ENCODE measurements around the gene NR1D2.
"Not testable (repeated sequence)": the region's sequence is repeated elsewhere in the genome, so short reads cannot be mapped to it uniquely, and the experiment has no call there.

NR1D2 gene

DNA sequence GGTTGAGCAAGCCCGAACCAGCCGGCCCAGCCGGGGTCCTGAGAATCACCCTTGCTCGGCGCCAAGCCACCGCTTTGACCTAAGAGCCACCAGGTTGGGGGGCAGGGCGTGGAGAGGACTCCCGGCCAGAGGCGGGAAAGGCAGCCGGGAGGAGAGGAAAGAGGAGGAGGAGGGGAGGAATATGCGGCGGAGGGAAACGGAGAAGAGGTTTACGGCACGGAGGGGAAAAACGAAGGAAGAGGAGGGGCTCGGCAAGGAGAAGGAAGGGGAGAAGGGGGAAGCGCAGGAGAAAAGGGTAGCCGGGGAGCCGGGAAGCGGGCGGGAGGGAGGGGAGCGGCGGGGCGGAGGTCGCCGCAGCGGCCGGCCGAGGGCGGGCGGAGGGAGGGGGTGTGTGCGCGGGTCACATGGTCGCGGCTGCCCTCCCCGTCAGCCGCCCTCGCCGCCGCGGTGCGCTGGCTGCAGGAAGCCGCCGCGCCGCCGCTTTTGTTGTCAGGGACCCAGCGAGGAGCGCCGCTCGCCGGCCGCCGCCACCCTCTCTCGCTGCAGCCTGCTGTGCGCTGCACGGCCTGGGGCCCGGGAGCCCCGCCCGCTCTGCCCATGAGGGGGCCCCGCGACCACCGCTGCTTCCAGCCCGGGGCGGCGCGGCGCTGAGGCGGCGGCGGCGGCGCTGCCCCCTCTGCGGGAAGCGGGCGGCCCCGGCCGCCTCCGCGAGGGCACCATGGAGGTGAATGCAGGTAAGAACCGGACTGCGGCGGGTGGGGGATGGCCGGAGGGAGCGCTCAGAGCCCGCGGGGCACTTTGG is at the start of gene NR1D2:
Gene NR1D2 (plus strand): TSS at position 426 of the 802 bp plus-strand sequence. CDS start 293 bp downstream, at position 719.
- DNase-seq = peak; percentile 73 to 78

- no peak for DNase-seq
These were observed 44.3 kb upstream of the NR1D2 start for GRCh38 chr3:23900744-23901143.

- DNase-seq = no peak
These were observed 40.5 kb upstream of the NR1D2 start for GRCh38 chr3:23904545-23904944.

- DNase-seq = no peak
These were observed 35.7 kb upstream of the NR1D2 start for GRCh38 chr3:23909341-23909740.

GRCh38 chr3:23911397-23911796 is 33.7 kb upstream of the NR1D2 start:
- DNase-seq = no peak

GRCh38 chr3:23912335-23912734 is 32.8 kb upstream of the NR1D2 start:
- not testable (repeated sequence) for DNase-seq

DNA sequence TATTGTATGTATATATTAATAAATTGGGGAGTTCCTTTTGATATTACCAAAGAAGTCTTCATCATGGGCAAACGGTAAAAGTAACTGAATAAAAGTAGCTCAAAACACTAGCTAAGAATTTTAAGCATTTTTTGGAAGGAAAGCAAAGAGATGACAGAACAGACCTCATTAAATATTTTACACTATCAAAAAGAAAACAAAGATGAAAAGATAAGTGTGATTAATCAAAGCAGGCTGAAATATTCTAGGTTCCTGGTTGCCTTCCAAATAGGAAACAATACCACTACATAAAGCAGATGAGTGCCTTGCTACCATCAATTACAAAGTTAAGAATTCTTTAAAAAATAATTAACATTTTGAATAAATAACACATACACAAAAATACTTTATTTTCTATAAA is 31.9 kb upstream of the NR1D2 start:
- no peak for DNase-seq

DNA sequence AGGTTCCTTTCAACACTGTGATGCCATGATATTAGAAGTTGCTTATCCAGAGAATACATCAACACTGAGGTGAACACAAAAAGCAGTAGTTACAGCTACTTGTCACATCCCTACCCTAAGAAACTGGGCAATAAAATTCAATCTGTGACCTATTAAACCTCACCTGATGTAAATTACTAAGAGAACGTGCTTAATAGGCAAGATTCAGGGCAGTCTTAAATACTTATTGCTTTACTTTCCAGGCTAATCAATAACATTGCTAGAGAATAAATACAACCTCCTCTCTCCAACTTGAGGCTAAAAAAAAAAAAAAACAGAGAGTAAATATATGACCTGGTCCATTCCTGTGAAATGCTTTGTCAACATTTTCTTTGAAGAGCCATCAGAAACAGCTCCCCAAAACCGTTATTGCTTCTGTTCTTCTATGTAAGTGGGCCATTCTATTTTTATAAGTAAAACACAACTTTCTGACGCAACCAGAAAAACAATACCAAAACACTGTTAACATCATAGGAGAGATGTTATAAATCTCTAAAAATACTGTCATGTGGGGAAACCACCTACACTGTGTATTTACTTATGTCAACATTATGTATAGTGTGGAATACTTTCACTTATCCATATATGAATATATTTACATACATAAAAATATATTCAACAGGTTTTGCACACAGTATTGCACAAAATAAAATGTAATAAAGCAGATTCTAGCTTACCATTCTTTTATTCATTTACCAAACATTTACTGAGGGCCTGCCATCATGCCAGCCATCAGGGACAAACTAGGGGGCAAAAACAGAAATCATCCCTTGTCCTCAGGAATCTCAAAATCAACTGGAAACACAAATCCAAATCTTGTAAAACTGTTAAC is 31.0 kb upstream of the NR1D2 start:
- DNase-seq = peak in 1 of 2 donors; percentile 26

DNA sequence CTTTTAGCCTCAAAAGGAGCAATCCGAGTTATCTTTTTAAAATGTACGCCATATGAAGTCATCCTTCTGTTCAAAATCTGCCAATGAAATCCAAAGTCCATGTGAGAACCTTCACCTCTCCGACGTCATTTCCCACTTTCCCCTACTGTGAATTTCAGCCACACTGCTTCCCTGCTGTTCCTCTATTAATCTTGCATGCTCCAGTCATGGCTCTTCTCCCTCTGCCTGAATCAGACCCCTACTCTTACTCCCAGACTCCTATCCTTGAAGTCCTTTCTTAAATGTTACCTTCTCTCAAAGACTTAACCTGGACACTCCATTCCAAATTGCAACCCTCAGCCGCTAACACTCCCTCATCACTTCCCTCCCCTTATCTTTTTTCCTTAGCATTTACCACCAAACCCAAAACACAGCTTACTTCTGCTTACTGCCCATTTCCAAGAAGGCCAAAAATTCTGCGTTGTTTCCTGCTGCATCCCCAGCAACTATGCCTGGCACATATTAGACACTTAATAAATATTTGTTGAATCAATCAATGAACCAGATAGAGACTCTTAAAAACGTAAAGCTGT is 29.5 kb upstream of the NR1D2 start:
- peak; percentile 37 to 46 for DNase-seq

GRCh38 chr3:23916152-23916885 is 28.8 kb upstream of the NR1D2 start:
- peak; percentile 18 to 21 for DNase-seq

DNA sequence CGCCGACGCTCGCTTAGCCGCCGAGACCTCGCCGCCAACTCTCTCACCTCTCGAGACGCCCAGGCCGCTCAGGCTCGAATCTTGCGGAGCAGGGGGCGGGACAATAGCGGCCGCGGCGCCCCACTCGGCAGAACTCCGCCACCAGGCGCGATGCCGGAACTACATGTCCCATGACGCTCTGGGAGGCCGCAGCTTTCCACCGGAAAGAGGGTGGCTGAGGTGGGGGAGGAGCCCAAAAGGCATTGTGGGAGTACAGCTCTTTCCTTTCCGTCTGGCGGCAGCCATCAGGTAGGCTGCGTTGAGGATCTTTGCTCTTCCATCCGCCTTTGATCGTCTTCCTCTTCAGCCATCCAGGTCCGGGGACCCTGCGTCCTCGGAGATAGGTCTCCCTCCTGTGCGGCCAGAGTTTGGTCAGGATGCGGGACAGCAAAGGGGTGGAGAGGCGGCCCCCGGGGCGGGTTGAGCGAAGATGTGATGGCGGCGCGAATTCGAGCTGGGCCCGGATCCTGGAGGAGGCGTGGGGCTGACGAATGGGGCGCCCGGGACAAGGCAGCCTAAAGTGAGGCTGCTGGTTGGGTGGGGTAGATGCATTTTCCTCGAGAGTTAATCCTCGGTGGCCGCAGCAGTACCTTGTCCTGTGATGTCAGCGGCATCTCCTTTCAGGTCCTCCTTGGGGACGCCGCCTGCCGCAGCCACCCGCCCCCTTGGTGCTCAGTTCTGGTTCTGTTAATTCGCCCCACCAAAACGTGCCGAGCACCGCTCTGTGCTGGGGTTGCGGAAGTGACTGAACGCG is 28.0 kb upstream of the NR1D2 start, which contains the start of the genes NKIRAS1 and RPL15:
Gene NKIRAS1 (minus strand): TSS at position 105 of the 793 bp plus-strand sequence. CDS start 6,086 bp downstream, outside the sequence.
Gene RPL15 (plus strand): TSS at position 247 of the 793 bp plus-strand sequence. CDS start 728 bp downstream, outside the sequence.
- DNase-seq = peak; percentile 96

GRCh38 chr3:23917679-23918303 is 27.3 kb upstream of the NR1D2 start:
- peak; percentile 78 to 85 for DNase-seq

DNA sequence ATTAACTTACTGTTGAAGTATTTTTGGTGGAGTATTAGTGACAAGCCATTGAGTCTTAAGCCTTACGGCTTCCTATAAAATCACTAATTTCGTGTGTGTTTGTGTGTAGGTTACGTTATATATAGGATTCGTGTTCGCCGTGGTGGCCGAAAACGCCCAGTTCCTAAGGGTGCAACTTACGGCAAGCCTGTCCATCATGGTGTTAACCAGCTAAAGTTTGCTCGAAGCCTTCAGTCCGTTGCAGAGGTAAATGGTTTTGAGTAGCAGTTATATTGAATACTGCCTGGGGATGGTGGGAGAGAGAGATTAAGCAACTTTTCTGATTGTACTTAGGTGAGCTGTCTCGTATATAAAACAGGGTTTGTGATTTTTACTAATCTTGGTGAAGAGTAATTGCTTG is 26.8 kb upstream of the NR1D2 start:
- DNase-seq = not testable (repeated sequence)

DNA sequence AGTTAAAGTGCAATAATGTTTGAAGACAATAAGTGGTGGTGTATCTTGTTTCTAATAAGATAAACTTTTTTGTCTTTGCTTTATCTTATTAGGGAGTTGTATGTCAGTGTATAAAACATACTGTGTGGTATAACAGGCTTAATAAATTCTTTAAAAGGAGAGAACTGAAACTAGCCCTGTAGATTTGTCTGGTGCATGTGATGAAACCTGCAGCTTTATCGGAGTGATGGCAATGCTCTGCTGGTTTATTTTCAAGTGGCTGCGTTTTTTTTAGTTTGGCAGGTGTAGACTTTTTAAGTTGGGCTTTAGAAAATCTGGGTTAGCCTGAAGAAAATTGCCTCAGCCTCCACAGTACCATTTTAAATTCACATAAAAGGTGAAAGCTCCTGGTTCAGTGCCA is 25.5 kb upstream of the NR1D2 start:
- no peak for DNase-seq

DNA sequence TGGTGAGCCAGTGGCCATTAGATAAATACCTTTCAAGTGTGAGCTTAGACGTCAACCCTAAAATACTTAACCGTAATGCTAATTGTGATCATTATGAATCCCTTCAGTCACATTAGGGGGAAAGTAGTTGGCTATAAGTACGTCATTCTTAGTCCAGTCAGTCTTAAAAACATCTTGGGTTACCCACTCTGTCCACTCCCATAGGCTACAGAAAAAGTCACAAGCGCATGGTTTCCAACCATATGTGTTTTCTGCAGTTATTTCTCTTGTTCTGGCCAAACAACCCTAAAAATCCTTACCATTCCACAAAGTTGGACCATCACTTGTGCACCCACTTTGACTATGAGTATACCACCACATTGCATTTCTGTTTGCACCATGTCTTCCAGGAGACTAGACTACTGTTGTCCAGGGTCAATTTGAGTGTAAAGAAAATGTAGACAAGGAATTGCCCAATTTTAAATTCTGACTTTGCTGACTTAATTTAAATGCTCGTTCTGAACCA is 24.9 kb upstream of the NR1D2 start:
- DNase-seq = no peak

DNA sequence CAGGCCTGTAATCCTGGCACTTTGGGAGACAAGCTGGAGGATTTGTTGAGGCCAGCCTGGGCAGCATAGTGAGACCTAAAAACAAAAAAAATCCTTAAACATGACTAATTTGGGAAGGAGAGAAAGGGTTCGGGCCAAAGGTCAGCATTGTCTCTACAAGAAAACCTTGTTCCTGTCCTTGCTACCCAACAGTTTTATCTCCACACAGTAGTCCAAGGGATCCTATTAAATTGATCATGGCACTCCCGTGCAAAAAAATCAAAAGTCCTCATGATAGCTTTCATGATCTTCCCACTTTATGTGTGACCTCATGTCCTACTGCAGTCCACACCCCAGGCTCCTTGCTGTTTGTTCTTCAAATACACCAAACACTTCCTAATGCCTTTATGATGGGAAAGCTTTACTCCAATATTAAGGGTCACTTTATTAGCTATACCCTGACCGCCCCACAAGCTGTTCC is 24.0 kb upstream of the NR1D2 start:
- DNase-seq = no peak

DNA sequence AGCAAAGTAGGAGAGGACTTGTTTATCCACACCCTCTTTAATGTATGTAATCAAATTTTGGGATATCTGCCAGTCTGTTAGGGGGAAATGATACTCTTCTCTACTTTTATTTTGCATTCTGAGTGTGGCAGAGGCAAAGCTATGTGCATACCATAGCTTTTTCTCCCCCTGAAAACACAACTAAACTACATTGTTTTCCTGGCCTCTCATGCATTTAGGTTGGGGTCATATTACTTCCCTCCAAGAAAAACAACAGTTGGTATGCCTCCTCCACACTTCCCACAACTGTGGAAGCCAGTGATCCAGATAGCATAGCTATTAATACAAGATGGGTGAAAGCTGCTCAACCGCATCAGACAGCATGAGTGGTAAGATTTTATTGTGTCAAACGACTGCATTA is 21.3 kb upstream of the NR1D2 start:
- DNase-seq = no peak

GRCh38 chr3:23926246-23926645 is 18.8 kb upstream of the NR1D2 start:
- DNase-seq = no peak

- DNase-seq = no peak
These were observed 18.4 kb upstream of the NR1D2 start for GRCh38 chr3:23926736-23927135.

DNA sequence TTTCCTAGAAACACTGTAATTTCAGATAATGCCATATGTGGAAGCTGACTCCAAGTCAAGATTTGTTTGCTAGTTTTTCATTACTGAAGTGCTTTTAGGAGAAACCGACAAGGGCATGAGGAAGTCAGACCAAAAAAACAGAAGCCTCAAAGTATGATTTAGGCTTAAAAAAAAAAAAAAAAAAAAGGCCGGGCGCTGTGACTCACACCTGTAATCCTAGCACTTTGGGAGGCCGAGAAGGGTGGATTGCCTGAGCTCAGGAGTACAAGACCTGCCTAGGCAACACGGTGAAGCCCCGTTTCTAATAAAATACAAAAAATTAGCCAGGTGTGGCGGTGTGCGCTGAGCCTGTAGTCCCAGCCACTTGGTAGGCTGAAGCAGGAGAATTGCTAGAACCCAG is 16.6 kb upstream of the NR1D2 start:
- peak; percentile 25 to 28 for DNase-seq

GRCh38 chr3:23931597-23931996 is 13.5 kb upstream of the NR1D2 start:
- no peak for DNase-seq

Measured in inflammatory macrophage treated with lipopolysaccharide for 1 hour (primary cell).